Measurements from ENCODE around the gene AGRP. TPM values are rescaled to one million over a fixed set of nuclear protein-coding genes. Genes with fewer than 3 reads are reported as not detected.
A peak's percentile ranks its signal among the peaks of the same experiment; 100 is the strongest.

The AGRP gene
- total RNA-seq, 1 experiment from 2014 or later: not detected

GRCh38 chr16:67459066-67459860, 24.1 kb downstream of the AGRP start:
- Histone ChIP-seq H2AFZ (ENCODE audit: low read length) (no peak overlapping the region), H2BK12ac (ENCODE audit: insufficient read length, low read depth, low read length) (no peak overlapping the region), H3K56ac (ENCODE audit: insufficient read length, low read depth, low read length) (no peak overlapping the region), H3K79me1 (ENCODE audit: insufficient read depth, low read depth, low read length, poor library complexity, severe bottlenecking) (no peaks in the 10 kb centered on the region), H2AK5ac (ENCODE audit: insufficient read length, low read length) (no peak overlapping the region), H4K8ac (replicated peaks; ENCODE audit: insufficient read length, low read depth, low read length) (no peak overlapping the region), H3K4ac (ENCODE audit: low read depth, low read length) (no peak overlapping the region), H3K23me2 (ENCODE audit: insufficient read length, low read depth, low read length, poor library complexity, severe bottlenecking) (no peaks in the 10 kb centered on the region), H3K4me1 (ENCODE audit: insufficient read depth, low read length) (no peaks in the 10 kb centered on the region), H3K79me2 (ENCODE audit: insufficient read depth, low read length) (no peaks in the 10 kb centered on the region), H3K27me3 (ENCODE audit: insufficient read depth, low read length) (no peaks in the 10 kb centered on the region), H3K18ac (ENCODE audit: insufficient read length, low read depth, low read length) (no peak overlapping the region), H3K27ac (ENCODE audit: insufficient read length, low read depth, low read length) (no peak overlapping the region), H3T11ph (ENCODE audit: low read length) (no peak overlapping the region), H4K91ac (ENCODE audit: insufficient read length, low read depth, low read length) (no peak overlapping the region), H2BK15ac (ENCODE audit: low read depth, low read length) (no peak overlapping the region), H3K4me2 (ENCODE audit: insufficient read depth, insufficient read length, low read length) (no peak overlapping the region), H3K14ac (ENCODE audit: insufficient read depth, low read length) (no peak overlapping the region), H3K9me3 (ENCODE audit: control insufficient read depth, low read depth, low read length) (no peaks in the 10 kb centered on the region), H4K20me1 (ENCODE audit: control insufficient read depth, insufficient read depth, insufficient read length) (no peaks in the 10 kb centered on the region), H2BK20ac (ENCODE audit: low read depth, low read length, poor library complexity, severe bottlenecking) (no peak overlapping the region), H4K5ac (ENCODE audit: insufficient read length, low read depth, low read length) (no peak overlapping the region), H2BK120ac (ENCODE audit: low read depth, low read length, poor library complexity, severe bottlenecking) (no peak overlapping the region), H2BK5ac (ENCODE audit: insufficient read length, low read length) (no peak overlapping the region), H3K9ac (ENCODE audit: extremely low read depth, insufficient read length, low read length) (no peak overlapping the region), H3K23ac (ENCODE audit: insufficient read length, low read depth, low read length) (no peak overlapping the region)
- Mint-ChIP-seq H3K9me3 (no peaks in the 10 kb centered on the region), H3K27me3 (ENCODE audit: low read depth) (no peaks in the 10 kb centered on the region), H3K27ac (peak overlapping the region in 1 of 3 experiments; percentile 93; a peak in 2 of 7 replicates), H3K4me3 (no peak overlapping the region; a peak in 1 of 5 replicates), H3K36me3 (ENCODE audit: insufficient read depth in 1 of 3, low read depth in 3 of 3) (no peaks in the 10 kb centered on the region), H3K4me1 (peaks cover 3 to 6% of the 10 kb centered on the region in 2 experiments)
- no peak for DNase-seq
- TF ChIP-seq, protein P1, sequence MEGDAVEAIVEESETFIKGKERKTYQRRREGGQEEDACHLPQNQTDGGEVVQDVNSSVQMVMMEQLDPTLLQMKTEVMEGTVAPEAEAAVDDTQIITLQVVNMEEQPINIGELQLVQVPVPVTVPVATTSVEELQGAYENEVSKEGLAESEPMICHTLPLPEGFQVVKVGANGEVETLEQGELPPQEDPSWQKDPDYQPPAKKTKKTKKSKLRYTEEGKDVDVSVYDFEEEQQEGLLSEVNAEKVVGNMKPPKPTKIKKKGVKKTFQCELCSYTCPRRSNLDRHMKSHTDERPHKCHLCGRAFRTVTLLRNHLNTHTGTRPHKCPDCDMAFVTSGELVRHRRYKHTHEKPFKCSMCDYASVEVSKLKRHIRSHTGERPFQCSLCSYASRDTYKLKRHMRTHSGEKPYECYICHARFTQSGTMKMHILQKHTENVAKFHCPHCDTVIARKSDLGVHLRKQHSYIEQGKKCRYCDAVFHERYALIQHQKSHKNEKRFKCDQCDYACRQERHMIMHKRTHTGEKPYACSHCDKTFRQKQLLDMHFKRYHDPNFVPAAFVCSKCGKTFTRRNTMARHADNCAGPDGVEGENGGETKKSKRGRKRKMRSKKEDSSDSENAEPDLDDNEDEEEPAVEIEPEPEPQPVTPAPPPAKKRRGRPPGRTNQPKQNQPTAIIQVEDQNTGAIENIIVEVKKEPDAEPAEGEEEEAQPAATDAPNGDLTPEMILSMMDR (conservative IDR thresholded peaks at IDR 0.05): no peak
- no CpG with 5 or more reads among the region's 7 CpGs for WGBS (ENCODE audit: extremely low coverage, insufficient read length, low lambda C conversion rate)
